ENCODE measurements around the gene ADORA2A.

DNA sequence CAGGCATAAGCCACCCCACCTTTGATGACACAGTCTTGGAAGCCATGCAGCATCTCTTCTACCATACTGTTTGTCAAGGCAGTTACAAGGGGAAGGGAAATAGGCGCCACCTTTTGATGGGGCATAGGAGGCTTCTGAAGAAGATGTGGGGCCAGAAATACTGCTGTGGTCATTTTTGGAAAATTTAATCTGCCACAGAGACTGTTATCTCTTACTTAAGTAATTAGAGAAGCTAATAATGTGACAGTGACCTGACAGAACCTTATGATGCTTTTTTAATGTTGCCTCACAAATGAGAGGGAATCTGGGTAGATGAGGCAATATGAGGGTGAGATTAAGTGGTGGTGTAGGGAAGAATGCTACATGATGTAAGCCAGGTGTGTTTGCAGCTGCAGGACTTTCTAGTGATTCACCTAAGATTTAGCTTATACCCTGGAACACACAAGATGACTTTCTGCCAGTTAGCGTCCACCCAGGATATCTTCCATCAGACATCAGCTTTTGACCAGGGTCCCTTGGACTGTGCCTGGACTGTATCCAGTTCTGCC is 34.3 kb upstream of the ADORA2A start:
- TF ChIP-seq, protein P1, sequence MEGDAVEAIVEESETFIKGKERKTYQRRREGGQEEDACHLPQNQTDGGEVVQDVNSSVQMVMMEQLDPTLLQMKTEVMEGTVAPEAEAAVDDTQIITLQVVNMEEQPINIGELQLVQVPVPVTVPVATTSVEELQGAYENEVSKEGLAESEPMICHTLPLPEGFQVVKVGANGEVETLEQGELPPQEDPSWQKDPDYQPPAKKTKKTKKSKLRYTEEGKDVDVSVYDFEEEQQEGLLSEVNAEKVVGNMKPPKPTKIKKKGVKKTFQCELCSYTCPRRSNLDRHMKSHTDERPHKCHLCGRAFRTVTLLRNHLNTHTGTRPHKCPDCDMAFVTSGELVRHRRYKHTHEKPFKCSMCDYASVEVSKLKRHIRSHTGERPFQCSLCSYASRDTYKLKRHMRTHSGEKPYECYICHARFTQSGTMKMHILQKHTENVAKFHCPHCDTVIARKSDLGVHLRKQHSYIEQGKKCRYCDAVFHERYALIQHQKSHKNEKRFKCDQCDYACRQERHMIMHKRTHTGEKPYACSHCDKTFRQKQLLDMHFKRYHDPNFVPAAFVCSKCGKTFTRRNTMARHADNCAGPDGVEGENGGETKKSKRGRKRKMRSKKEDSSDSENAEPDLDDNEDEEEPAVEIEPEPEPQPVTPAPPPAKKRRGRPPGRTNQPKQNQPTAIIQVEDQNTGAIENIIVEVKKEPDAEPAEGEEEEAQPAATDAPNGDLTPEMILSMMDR (optimal IDR thresholded peaks at IDR 0.05 in 1 of 3, IDR thresholded peaks at IDR 0.05 in 1 of 3, conservative IDR thresholded peaks at IDR 0.05 in 1 of 3; ENCODE audit: extremely low read depth in 1 of 3, insufficient read depth in 2 of 3, low read length in 3 of 3) = no peak
- TF ChIP-seq EZH2 (IDR thresholded peaks at IDR 0.05; ENCODE audit: low read length) = no peak
